A673 (cell line): Measurements from ENCODE around the gene SFT2D1. TPM values are rescaled to one million over a fixed set of nuclear protein-coding genes. Genes with fewer than 3 reads are reported as not detected.

Experiments used
- BruUV-seq: library from RNA; stranded (reverse); fragments of 400-500 nt; replicated peaks from 2 replicates; lab custom pipeline; 2021; lab: Mats Ljungman, UMichigan
- CTCF ChIA-PET: fragments of 300-600 bp; sonication (Branson Sonifier 250); formaldehyde crosslinking; loops from one replicate; lab custom pipeline; 2022; ENCODE audit warnings: antibody characterized with exemption; lab: Charles Lee
- POLR2A ChIA-PET: fragments of 300-600 bp; sonication (Branson Sonifier 250); formaldehyde crosslinking; loops from one replicate; lab custom pipeline; 2022; ENCODE audit warnings: antibody characterized with exemption; ENCODE audit not compliant: low non-redundant PET; lab: Charles Lee
- DNase-seq: peaks from one replicate; pipeline ENCODE4 v3.0.0-alpha.2; 2015; ENCODE audit warnings: low spot score
- H3K27ac ChIP-seq: fragments of 200-600 bp; sonication (generic); 2 replicates; pipeline ENCODE4 v1.5.1; 2016; ENCODE audit warnings: mixed run types, low read depth, mild to moderate bottlenecking, mixed read lengths, antibody characterized with exemption, low read length; ENCODE audit not compliant: poor library complexity, severe bottlenecking
- H3K27me3 ChIP-seq: fragments of 200-600 bp; sonication (generic); replicated peaks from 2 replicates; pipeline ENCODE4 v1.6.1; 2017; ENCODE audit warnings: mixed run types, low read depth, mild to moderate bottlenecking, mixed read lengths, antibody characterized with exemption, low read length; ENCODE audit not compliant: insufficient read depth, poor library complexity
- H3K36me3 ChIP-seq: fragments of 200-600 bp; sonication (generic); 2 replicates; pipeline ENCODE4 v1.6.1; 2016; ENCODE audit warnings: mixed run types, mild to moderate bottlenecking, mixed read lengths, antibody characterized with exemption, low read length; ENCODE audit not compliant: insufficient read depth, poor library complexity, severe bottlenecking
- H3K4me1 ChIP-seq: fragments of 200-600 bp; sonication (generic); 2 replicates; pipeline ENCODE4 v1.6.1; 2017; ENCODE audit warnings: mixed run types, mild to moderate bottlenecking, mixed read lengths, antibody characterized with exemption, low read length; ENCODE audit not compliant: insufficient read depth, poor library complexity, severe bottlenecking
- H3K4me3 ChIP-seq: fragments of 200-600 bp; sonication (generic); 2 replicates; pipeline ENCODE4 v1.5.1; 2016; ENCODE audit warnings: low read depth, mixed run types, mild to moderate bottlenecking, mixed read lengths, low read length; ENCODE audit not compliant: poor library complexity, severe bottlenecking
- H3K9me3 ChIP-seq: fragments of 200-600 bp; sonication (generic); 2 replicates; pipeline ENCODE4 v1.6.1; 2016; ENCODE audit warnings: mixed run types, low read depth, mild to moderate bottlenecking, mixed read lengths, antibody characterized with exemption, low read length; ENCODE audit not compliant: poor library complexity, severe bottlenecking
- EZH2 ChIP-seq: fragments of 200-600 bp; sonication (generic); IDR thresholded peaks from 2 replicates; pipeline ENCODE4 v1.6.1; 2017; ENCODE audit warnings: borderline replicate concordance, low read depth, mild to moderate bottlenecking, mixed read lengths, antibody characterized with exemption, low read length; ENCODE audit not compliant: poor library complexity, severe bottlenecking
- intact Hi-C: fragments of 100-400 bp; cut with micrococcal nuclease; formaldehyde crosslinking; loops from one replicate; pipeline ENCODE4 v1.10.0; 2022; ENCODE audit not compliant: unreplicated experiment
- total RNA-seq: library from RNA; stranded (reverse); gene quantifications from 2 replicates; pipeline ENCODE4 v1.2.3, GENCODE V29; 2021
- TF ChIP-seq, protein P1 (sequence below): fragments of 300-800, 200-600 bp; sonication (generic); conservative IDR thresholded peaks from 2 replicates; pipeline ENCODE4 v1.5.1; 2017; ENCODE audit warnings: low read depth, mild to moderate bottlenecking, antibody characterized with exemption, low read length, moderate library complexity, mixed read lengths

SFT2D1 gene
- total RNA-seq, 1 experiment from 2014 or later = 62.0 TPM

- Histone ChIP-seq H3K27me3 (peaks cover 59% of the 10 kb centered on the region), H3K27ac (no peak overlapping the region), H3K36me3 (no peaks in the 10 kb centered on the region), H3K9me3 (no peaks in the 10 kb centered on the region), H3K4me3 (no peak overlapping the region), H3K4me1 (no peaks in the 10 kb centered on the region)
- no peak for TF ChIP-seq EZH2
- TF ChIP-seq, protein P1, sequence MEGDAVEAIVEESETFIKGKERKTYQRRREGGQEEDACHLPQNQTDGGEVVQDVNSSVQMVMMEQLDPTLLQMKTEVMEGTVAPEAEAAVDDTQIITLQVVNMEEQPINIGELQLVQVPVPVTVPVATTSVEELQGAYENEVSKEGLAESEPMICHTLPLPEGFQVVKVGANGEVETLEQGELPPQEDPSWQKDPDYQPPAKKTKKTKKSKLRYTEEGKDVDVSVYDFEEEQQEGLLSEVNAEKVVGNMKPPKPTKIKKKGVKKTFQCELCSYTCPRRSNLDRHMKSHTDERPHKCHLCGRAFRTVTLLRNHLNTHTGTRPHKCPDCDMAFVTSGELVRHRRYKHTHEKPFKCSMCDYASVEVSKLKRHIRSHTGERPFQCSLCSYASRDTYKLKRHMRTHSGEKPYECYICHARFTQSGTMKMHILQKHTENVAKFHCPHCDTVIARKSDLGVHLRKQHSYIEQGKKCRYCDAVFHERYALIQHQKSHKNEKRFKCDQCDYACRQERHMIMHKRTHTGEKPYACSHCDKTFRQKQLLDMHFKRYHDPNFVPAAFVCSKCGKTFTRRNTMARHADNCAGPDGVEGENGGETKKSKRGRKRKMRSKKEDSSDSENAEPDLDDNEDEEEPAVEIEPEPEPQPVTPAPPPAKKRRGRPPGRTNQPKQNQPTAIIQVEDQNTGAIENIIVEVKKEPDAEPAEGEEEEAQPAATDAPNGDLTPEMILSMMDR = no peak
- DNase-seq = no peak
- BruUV-seq = no TSS peak
- CTCF ChIA-PET = no interaction called here
- POLR2A ChIA-PET = no interaction called here
- intact Hi-C loops = no loop called here
These were observed 33.4 kb downstream of the SFT2D1 start for GRCh38 chr6:166308769-166309589.

GRCh38 chr6:166308033-166308768, 34.1 kb downstream of the SFT2D1 start, which contains the start of gene PRR18:
Gene PRR18 (minus strand): TSS chr6:166308392. CDS start chr6:166308142, 250 bp downstream.
- Histone ChIP-seq H3K4me3 (peak within 1 kb of the TSS; percentile 43), H3K9me3 (no peaks in the 10 kb centered on the region), H3K36me3 (no peaks in the 10 kb centered on the region), H3K27me3 (peaks cover 62% of the 10 kb centered on the region), H3K4me1 (no peaks in the 10 kb centered on the region), H3K27ac (no peak within 1 kb of the TSS)
- intact Hi-C loops = no loop called here
- ChIA-PET POLR2A (no interaction called here), CTCF (no interaction called here)
- DNase-seq = no peak
- BruUV-seq = no TSS peak
- TF ChIP-seq, protein P1 = no peak
- TF ChIP-seq EZH2 = peak; percentile 89

- no TSS peak for BruUV-seq
- intact Hi-C loops = no loop called here
These were observed 35.0 kb downstream of the SFT2D1 start for GRCh38 chr6:166307082-166308032.

More at GRCh38 chr6:166307082-166308032, 35.0 kb downstream of the SFT2D1 start:
- Histone ChIP-seq H3K9me3 (no peaks in the 10 kb centered on the region), H3K36me3 (no peaks in the 10 kb centered on the region), H3K4me1 (no peaks in the 10 kb centered on the region), H3K27ac (no peak overlapping the region), H3K27me3 (peaks cover 62% of the 10 kb centered on the region), H3K4me3 (peak overlapping the region; percentile 43)
- DNase-seq = no peak
- ChIA-PET POLR2A (no interaction called here), CTCF (no interaction called here)
- TF ChIP-seq, protein P1 = no peak
- TF ChIP-seq EZH2 = peak; percentile 13
